ENCODE data around the gene CHST8. TPM values are rescaled to one million over a fixed set of nuclear protein-coding genes. Genes with fewer than 3 reads are reported as not detected.

Gene CHST8
- total RNA-seq, 1 donor from 2014 or later, result 3.0 TPM

- TF ChIP-seq CTCF (IDR thresholded peaks at IDR 0.05; ENCODE audit: unreplicated experiment), result no peak
- Mint-ChIP-seq H3K9me3 (ENCODE audit: low read depth) (no peaks in the 10 kb centered on the region), H3K27ac (no peak overlapping the region), H3K4me1 (ENCODE audit: low read depth) (no peaks in the 10 kb centered on the region), H3K27me3 (peaks cover 10% of the 10 kb centered on the region), H3K36me3 (ENCODE audit: insufficient read depth) (no peaks in the 10 kb centered on the region), H3K4me3 (ENCODE audit: low read depth) (no peak overlapping the region)
- no peak for DNase-seq (ENCODE audit: low spot score, unreplicated experiment)
These were observed 115.0 kb downstream of the CHST8 start for GRCh38 chr19:33736787-33737186.

GRCh38 chr19:33737681-33738371 is 116.1 kb downstream of the CHST8 start:
- Mint-ChIP-seq H3K27me3 (peaks cover 10% of the 10 kb centered on the region), H3K36me3 (ENCODE audit: insufficient read depth) (no peaks in the 10 kb centered on the region), H3K4me1 (ENCODE audit: low read depth) (no peaks in the 10 kb centered on the region), H3K27ac (no peak overlapping the region), H3K9me3 (ENCODE audit: low read depth) (no peaks in the 10 kb centered on the region), H3K4me3 (ENCODE audit: low read depth) (no peak overlapping the region)
- DNase-seq (ENCODE audit: low spot score, unreplicated experiment), result no peak
- no peak for TF ChIP-seq CTCF (IDR thresholded peaks at IDR 0.05; ENCODE audit: unreplicated experiment)

- no peak overlapping the region for H3K4me3 Mint-ChIP-seq (ENCODE audit: low read depth)
- peak; percentile 73 for DNase-seq (ENCODE audit: low spot score, unreplicated experiment)
- no peak for TF ChIP-seq CTCF (IDR thresholded peaks at IDR 0.05; ENCODE audit: unreplicated experiment)
- peak overlapping the region; percentile 5 for H3K27ac Mint-ChIP-seq
- H3K27me3 Mint-ChIP-seq, result peaks cover 11% of the 10 kb centered on the region
- no peaks in the 10 kb centered on the region for H3K36me3 Mint-ChIP-seq (ENCODE audit: insufficient read depth)
- no peaks in the 10 kb centered on the region for H3K9me3 Mint-ChIP-seq (ENCODE audit: low read depth)
- H3K4me1 Mint-ChIP-seq (ENCODE audit: low read depth), result no peaks in the 10 kb centered on the region
These were observed 119.2 kb downstream of the CHST8 start for GRCh38 chr19:33740811-33741396.

GRCh38 chr19:33745297-33745696 is 123.5 kb downstream of the CHST8 start:
- H3K36me3 Mint-ChIP-seq (ENCODE audit: insufficient read depth), result no peaks in the 10 kb centered on the region
- H3K4me3 Mint-ChIP-seq (ENCODE audit: low read depth), result no peak overlapping the region
- H3K9me3 Mint-ChIP-seq (ENCODE audit: low read depth), result no peaks in the 10 kb centered on the region
- no peak for DNase-seq (ENCODE audit: low spot score, unreplicated experiment)
- H3K4me1 Mint-ChIP-seq (ENCODE audit: low read depth), result no peaks in the 10 kb centered on the region
- no peak overlapping the region for H3K27ac Mint-ChIP-seq
- peaks cover 7% of the 10 kb centered on the region for H3K27me3 Mint-ChIP-seq
- no peak for TF ChIP-seq CTCF (IDR thresholded peaks at IDR 0.05; ENCODE audit: unreplicated experiment)

GRCh38 chr19:33746159-33746558 is 124.4 kb downstream of the CHST8 start:
- no peaks in the 10 kb centered on the region for H3K36me3 Mint-ChIP-seq (ENCODE audit: insufficient read depth)
- TF ChIP-seq CTCF (IDR thresholded peaks at IDR 0.05; ENCODE audit: unreplicated experiment), result no peak

More at GRCh38 chr19:33746159-33746558, 124.4 kb downstream of the CHST8 start:
- DNase-seq (ENCODE audit: low spot score, unreplicated experiment), result no peak
- H3K4me1 Mint-ChIP-seq (ENCODE audit: low read depth), result no peaks in the 10 kb centered on the region
- H3K27me3 Mint-ChIP-seq, result peaks cover 7% of the 10 kb centered on the region
- H3K4me3 Mint-ChIP-seq (ENCODE audit: low read depth), result no peak overlapping the region
- H3K27ac Mint-ChIP-seq, result no peak overlapping the region
- H3K9me3 Mint-ChIP-seq (ENCODE audit: low read depth), result no peaks in the 10 kb centered on the region
